Measurements from ENCODE around the gene FAM120AOS. TPM values are rescaled to one million over a fixed set of nuclear protein-coding genes. Genes with fewer than 3 reads are reported as not detected.

The FAM120AOS gene
- total RNA-seq, 1 donor from 2014 or later = 38.7 TPM

DNA sequence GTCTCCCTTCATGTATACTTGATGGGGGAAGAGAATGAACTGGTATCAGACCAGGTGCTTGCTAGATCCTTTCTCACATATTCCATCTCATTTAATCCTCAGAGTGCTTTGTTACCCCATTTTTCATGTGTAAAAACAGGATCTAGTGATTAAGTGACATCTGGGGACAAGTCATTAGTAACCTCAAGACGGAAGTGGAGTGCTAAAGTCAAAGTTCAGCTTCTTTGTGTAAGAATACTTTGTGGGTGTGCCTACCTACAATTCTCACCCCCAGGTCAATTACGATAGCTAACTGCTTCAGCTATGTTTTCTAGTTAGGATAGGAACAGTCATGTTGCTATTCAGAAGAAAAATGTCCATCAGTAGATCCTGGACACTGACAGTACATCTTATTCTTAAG lies 3.1 kb upstream of the FAM120AOS start:
- H3K4me3 Mint-ChIP-seq (ENCODE audit: unreplicated experiment) = no peak overlapping the region
- TF ChIP-seq, protein P1, sequence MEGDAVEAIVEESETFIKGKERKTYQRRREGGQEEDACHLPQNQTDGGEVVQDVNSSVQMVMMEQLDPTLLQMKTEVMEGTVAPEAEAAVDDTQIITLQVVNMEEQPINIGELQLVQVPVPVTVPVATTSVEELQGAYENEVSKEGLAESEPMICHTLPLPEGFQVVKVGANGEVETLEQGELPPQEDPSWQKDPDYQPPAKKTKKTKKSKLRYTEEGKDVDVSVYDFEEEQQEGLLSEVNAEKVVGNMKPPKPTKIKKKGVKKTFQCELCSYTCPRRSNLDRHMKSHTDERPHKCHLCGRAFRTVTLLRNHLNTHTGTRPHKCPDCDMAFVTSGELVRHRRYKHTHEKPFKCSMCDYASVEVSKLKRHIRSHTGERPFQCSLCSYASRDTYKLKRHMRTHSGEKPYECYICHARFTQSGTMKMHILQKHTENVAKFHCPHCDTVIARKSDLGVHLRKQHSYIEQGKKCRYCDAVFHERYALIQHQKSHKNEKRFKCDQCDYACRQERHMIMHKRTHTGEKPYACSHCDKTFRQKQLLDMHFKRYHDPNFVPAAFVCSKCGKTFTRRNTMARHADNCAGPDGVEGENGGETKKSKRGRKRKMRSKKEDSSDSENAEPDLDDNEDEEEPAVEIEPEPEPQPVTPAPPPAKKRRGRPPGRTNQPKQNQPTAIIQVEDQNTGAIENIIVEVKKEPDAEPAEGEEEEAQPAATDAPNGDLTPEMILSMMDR (IDR thresholded peaks at IDR 0.05; ENCODE audit: unreplicated experiment) = no peak

DNA sequence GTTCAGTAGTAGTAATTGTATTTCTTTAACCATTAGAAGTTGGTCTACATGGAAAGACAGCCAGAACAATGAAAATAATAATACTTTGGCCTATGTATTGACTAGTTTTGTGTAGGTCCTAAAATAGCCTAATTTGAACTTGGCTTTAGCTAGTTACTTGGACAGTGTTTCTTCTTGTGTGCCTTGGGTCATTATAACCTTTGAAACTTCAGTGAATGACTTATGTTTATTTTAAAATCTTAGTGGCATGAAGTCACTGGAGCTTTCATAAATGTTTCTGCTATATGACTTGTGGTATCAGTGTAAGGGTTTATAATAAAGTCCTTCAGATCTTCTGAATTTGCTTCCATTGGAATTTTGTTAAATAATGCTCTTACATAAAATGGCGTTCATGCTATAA lies 2.6 kb upstream of the FAM120AOS start:
- Mint-ChIP-seq H3K27me3 (ENCODE audit: unreplicated experiment) (peaks cover 15% of the 10 kb centered on the region), H3K36me3 (ENCODE audit: low read depth, unreplicated experiment) (peaks cover 13% of the 10 kb centered on the region), H3K9me3 (ENCODE audit: unreplicated experiment) (no peaks in the 10 kb centered on the region), H3K27ac (ENCODE audit: unreplicated experiment) (no peak overlapping the region), H3K4me1 (ENCODE audit: unreplicated experiment) (peaks cover 22% of the 10 kb centered on the region), H3K4me3 (ENCODE audit: unreplicated experiment) (no peak overlapping the region)
- TF ChIP-seq, protein P1 (IDR thresholded peaks at IDR 0.05; ENCODE audit: unreplicated experiment) = no peak
- DNase-seq (ENCODE audit: low spot score) = no peak

More for the DNA sequence above, 3.1 kb upstream of the FAM120AOS start:
- Mint-ChIP-seq H3K36me3 (ENCODE audit: low read depth, unreplicated experiment) (peaks cover 13% of the 10 kb centered on the region), H3K9me3 (ENCODE audit: unreplicated experiment) (no peaks in the 10 kb centered on the region), H3K27ac (ENCODE audit: unreplicated experiment) (no peak overlapping the region), H3K27me3 (ENCODE audit: unreplicated experiment) (peaks cover 15% of the 10 kb centered on the region), H3K4me1 (ENCODE audit: unreplicated experiment) (peaks cover 23% of the 10 kb centered on the region)
- DNase-seq (ENCODE audit: low spot score) = no peak

DNA sequence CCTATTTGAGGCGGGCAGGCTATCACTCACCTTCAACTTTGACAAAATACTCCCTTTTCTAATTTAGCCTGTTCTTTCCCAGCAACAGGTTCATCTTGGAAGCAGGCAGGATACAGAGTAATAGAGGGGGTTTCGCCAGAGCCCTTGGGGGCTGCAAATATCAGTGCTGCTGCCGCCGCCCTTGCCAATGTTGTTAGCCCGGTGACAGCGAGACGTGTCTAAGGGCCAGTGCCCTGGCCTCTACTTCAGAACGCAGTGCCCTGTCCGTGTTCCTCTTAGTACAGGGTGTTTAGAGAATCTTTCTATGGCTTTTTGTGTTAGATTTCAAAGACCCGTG lies 703 bp downstream of the FAM120AOS start:
- Mint-ChIP-seq H3K9me3 (ENCODE audit: unreplicated experiment) (no peaks in the 10 kb centered on the region), H3K27ac (ENCODE audit: unreplicated experiment) (peak overlapping the region; percentile 89), H3K4me3 (ENCODE audit: unreplicated experiment) (peak overlapping the region; percentile 96), H3K36me3 (ENCODE audit: low read depth, unreplicated experiment) (peaks cover 6% of the 10 kb centered on the region), H3K4me1 (ENCODE audit: unreplicated experiment) (peaks cover 24% of the 10 kb centered on the region), H3K27me3 (ENCODE audit: unreplicated experiment) (peaks cover 10% of the 10 kb centered on the region)
- DNase-seq (ENCODE audit: low spot score) = no peak
- TF ChIP-seq, protein P1 (IDR thresholded peaks at IDR 0.05; ENCODE audit: unreplicated experiment) = no peak

DNA sequence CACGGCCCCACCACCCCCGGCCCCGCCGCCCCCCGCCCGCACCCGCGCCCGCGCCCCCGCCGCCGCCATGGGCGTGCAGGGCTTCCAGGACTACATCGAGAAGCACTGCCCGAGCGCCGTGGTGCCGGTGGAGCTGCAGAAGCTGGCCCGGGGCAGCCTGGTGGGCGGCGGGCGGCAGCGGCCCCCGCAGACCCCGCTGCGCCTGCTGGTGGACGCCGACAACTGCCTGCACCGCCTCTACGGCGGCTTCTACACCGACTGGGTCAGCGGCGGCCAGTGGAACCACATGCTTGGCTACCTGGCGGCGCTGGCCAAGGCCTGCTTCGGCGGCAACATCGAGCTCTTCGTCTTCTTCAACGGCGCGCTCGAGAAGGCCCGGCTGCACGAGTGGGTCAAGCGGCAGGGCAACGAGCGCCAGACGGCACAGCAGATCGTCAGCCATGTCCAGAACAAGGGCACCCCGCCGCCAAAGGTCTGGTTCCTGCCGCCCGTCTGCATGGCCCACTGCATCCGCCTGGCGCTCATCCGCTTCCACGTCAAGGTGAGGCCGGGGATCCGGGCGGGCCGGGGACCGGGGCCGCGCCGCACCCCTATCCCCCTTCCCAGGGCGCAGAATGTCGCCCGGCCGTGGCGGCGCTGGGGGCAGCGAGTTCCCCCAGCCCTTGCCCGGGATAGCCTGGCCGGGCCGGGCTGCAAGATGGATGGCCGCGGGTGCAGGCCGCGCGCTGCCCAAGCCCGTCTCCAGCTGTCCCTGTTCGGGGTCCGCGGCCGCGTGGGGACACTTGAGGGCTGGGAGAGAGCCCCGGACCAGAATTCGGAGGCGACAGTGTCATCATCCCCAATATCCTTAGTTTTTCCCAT lies 1.3 kb downstream of the FAM120AOS start:
- TF ChIP-seq, protein P1 (IDR thresholded peaks at IDR 0.05; ENCODE audit: unreplicated experiment) = no peak
- H3K27me3 Mint-ChIP-seq (ENCODE audit: unreplicated experiment) = peaks cover 12% of the 10 kb centered on the region
- DNase-seq (ENCODE audit: low spot score) = peak; percentile 58
- peak overlapping the region; percentile 92 for H3K27ac Mint-ChIP-seq (ENCODE audit: unreplicated experiment)
- peaks cover 11% of the 10 kb centered on the region for H3K36me3 Mint-ChIP-seq (ENCODE audit: low read depth, unreplicated experiment)
- no peaks in the 10 kb centered on the region for H3K9me3 Mint-ChIP-seq (ENCODE audit: unreplicated experiment)
- peak overlapping the region; percentile 96 for H3K4me3 Mint-ChIP-seq (ENCODE audit: unreplicated experiment)
- H3K4me1 Mint-ChIP-seq (ENCODE audit: unreplicated experiment) = peaks cover 24% of the 10 kb centered on the region

Data from endothelial cell (in vitro differentiated cells).